GM18861 (cell line): Measurements from ENCODE around the gene ATP2B1.
"Not testable (repeated sequence)": the region's sequence is repeated elsewhere in the genome, so short reads cannot be mapped to it uniquely, and the experiment has no call there.

Experiments used
- ATAC-seq: cut with Tn5 transposase; IDR thresholded peaks from one replicate; pipeline ENCODE4 v1.9.1; 2021; ENCODE audit not compliant: unreplicated experiment

ATP2B1 gene

DNA sequence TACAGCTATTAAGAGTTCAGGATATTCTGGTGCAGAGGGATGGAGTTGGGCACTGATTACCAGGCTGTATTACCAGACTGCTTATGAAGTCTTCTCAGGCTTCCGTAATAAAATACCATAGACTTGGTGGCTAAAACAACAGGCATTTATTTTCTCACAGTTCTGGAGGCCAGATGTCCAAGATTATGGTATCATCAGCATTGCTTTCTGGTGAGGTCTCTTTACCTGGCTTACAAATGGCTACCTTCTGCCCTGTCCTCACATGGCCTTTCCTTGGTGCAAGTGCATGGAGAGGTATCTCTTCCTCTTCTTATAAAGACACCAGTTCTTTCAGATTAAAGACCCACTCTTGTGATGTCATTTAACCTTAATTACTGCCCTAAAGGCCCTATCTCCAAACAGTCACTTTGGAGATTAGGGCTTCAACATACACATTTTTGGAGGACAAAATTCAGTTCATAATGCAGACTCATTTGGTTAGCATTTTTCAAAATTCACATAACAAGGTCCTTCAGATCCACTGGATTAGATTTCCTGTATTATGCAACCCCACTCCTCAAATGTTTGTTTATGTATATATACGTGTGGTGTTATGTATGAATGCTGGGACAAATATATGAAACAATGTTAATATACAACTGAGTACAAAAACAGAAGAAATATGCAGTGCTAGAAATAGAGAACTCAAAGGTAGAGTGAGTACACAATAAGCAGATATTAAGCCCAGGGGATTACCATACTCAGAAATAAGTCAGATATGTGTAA lies 9.3 kb upstream of the ATP2B1 start:
- no peak for ATAC-seq

DNA sequence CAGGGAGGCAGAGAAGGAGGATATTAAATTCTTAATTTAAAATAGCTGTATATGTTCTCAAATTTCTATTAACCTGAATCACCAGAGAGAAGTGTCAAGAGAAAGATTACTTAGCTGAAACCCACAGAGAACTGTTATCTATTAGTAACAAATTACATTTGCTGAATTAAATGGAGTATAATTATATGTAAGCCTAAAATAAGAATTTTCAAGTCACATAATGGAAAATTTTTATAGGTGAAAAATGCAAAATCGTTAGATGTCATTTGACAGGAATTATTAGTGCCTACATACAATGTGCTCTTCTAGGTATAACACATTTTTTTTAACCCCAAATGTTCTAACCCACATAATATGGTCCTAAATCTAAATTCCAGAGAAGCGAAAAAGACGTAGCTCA lies 4.1 kb upstream of the ATP2B1 start:
- no peak for ATAC-seq

DNA sequence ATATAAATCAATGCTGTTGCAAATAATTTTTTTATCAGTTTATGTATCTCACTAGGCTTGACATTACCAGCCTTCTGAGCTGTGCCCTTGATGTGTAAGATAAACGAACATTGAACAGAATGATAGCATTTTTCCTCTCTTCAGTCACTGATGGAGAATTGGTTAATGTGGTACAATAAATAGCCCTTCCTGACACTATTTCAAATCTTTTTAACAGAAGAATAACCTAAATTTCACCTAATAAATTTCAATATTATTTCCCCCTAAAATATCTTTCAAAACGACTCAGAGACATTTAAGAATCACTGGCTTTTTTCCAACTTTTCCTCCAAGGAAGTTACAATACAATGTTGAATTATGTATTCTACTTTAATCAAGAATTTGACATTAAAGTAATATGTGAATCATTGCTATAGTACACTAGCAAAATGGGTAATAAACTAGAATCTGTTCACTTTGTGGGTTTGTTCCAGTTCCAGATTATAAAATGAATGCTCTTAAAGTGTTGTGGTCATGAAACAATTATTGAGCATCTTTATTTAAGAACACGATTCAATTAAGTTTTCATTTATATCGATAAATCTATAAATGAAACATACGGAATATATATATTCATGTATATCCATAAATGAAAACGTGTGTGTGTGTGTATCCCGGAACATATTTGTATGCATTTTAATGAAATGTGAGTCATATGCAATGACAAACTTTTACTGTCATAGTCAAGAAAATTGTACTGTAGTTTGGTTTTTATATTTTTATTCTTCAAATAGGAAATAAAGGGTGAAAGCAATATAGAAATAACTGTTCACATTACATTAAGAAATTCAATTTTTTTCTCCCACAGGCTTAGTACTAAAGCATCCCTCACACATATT lies 2.5 kb upstream of the ATP2B1 start:
- no peak for ATAC-seq

DNA sequence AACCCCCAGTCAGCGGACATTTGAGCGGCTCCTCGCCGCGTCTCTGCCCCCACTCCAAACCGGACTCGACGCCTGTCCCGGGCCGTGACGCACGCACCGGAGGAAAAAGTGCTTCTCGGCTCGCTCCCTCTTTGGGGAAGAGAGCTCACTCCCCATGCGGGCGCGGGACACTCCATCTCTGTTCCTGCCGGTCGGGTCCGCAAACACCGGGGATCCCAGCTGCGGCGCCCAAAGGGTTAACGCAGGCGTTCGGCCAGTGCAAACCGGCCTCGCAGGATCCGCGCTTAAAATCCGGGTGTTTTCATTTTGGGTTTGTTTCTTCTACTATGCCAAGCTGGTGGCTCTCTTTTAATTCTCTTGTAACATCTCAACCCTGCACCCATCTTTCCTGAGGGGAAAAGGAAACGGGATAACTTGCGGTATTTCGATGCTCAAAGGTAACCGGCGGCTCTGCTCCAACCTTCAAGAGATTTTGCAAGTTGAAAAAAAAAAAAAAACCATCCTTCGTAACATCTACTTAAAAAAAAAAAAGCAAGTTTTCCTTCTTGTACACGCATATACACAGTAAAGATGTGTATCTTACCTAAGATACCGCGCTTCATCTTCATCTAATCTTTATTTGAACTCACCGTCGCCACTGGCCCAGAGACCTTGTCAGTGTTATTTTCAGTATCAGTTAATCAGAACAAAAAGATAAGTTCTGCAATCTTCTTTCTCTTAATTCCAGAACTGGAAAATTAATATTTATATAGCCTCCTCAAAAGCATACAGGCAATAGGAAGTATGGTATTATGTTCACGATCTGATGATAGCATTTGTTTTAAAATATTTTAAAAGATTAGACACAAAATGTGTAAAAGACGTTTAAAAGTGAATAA lies 1.6 kb upstream of the ATP2B1 start:
- no peak for ATAC-seq

DNA sequence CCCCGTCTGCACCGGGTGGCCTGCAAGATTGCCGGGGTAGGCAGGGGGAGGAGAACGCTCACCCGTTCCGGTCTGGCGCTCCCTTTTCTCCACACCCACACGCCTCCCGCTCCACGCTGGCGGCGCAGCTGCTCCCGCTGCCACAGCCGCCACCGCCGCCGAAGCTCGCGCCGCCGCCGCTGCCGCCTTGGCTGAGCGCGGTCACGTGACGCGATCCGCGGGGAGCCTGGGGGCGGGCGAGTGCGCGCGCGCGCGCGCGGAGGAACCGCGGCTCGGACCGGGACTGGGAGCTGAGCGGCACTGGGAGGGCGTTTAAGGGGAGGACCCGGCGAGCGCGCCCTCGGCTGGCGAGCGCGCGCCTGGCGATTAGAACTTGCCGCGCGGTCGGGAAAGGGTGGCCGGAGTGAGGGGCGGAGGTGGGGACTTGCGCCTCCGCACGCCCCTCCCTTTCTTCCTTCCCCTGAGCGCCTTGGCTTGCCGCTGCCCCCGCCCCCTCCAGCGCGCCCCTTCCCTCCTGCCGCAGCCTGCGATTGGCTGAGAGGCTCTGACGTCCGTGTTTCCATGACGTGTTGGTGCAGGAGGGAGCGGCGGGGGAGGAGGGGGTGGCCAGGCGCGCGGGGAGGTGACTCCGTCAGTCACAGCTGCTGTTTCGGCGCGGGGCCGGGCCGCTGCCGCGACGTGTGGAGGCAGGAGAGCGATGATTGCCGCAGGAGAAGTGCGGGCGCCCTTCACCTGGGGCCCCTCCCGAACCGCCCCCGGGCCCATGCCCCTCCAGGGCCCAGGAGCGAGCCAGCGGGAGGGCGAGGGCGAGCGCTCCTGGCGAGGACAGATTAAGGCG lies 738 bp upstream of the ATP2B1 start:
- ATAC-seq = peak; percentile 40

DNA sequence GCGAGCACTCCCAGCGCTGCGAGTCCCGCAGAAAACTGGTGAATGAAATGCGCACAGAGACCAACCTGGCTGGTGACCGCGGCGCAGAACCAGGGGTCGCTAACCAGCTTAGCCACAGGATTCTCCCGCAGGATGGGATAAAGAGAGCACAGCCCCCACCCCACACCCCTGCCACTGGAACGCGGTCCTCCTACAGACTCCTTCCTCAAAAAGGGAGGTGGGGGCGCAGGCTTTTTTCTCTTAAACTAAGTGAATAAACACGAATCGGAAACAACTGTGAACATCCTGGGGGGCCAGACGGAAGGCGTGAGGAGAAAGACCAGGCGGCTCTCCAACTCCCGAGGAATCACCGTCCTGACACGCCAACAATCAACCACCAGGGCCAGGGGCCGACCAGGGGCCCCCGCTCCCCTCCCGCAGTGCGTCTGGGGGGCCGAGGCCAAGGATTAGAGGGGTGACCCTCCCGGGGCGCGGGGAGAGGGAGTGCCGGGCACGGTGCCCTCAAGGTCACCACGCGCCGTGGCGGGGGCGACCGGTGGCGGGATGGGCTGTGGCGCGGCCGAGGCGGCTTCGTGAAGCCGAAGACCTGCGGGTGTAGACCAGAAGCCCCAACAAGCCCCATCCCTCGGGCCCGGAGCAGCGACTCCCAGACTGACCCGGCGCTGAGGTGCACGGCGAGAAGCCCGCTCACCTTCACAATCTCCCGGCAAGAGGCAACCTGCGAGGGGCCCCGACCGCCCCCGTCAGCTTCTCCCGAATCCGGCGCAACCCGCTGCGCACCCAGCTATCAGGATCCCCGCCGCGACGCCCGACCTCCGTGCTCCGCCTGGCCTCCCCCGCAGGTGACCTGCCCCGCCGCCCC lies 704 bp downstream of the ATP2B1 start:
- ATAC-seq = no peak

DNA sequence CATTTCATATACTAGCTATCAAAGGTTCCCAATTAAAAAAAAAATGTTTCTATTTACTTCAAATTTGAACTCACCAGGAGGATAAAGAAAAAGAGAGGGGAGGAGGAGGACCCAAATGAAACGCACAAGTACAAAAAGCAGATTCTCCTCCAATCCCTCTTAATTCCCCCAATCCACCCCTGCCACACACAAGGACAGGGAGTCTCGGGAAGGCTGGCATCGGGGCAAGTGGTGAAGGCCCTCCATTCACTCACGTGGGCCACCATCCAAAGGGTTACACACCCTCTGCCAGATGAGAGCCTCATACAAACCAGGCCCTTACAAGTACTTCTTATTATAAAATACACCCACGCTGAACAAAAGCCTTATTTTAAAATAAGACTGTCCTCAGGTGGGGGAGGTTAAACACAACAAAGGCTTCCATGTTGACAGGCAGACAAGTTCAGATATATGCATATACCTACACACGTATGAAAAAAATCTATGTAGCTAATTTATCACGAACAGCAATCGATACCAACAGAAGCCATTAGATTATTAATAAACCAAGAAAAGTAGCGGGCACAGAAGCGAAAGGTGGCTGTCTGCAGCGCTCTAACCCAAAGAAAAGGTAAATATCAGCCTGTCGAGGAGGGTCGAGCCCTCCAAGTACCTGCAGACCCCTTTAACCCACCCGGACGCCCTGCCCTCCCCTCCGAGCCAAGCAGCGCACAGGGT lies 1.5 kb downstream of the ATP2B1 start:
- ATAC-seq = no peak

DNA sequence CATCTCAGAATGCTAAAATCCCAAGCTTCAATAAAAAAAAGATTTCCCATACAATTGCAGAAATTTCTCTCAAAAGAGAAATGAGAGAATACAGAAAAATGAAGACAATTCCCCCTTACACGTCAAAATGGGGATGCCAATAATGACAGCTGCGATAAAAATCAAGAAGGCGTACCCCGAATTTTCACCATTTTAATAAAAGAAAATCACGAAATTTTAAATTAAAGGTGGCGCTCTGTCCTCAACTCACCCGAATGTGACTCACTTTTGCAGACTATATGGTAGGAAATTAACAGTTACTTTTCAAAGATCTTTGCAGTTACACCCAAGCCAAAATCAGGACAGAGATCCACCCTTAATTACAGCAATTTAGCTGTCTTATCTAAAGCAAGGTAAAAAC lies 2.1 kb downstream of the ATP2B1 start:
- no peak for ATAC-seq

DNA sequence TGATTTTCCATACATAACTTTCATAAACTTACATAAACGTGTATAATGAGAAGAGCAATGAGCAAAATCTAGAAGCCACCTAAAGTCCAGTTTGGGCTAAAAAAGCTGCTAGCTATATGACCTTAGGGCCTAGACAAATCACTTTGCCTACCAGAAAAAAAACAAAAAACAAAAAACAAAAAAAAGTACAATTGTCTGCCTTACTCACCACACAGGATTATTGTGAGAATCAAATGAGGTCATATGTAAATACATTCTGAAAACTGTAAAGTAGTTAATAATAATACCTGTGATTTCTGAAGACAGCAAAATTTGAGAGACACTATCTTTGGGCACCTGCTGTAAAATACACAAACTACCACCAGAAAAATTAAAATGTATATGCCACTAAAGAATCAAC lies 4.2 kb downstream of the ATP2B1 start:
- ATAC-seq = no peak

DNA sequence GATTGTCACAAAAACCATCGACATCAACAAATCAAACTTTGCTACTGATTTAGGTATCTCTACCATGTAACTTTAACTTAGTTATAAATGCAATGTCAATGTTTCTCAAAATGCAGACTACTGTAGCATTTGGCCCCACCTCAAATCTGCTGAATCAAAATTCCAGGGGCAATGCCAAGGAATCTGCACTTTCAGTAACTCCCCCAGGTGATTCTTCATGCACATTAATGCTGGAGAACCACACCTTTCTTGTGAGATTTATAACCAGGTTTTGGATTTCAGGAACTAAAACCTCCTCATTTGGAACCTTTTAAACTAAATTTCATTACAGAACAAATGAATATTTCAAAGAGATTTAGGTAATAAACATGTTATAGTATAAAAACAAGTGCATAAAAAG lies 4.9 kb downstream of the ATP2B1 start:
- no peak for ATAC-seq

DNA sequence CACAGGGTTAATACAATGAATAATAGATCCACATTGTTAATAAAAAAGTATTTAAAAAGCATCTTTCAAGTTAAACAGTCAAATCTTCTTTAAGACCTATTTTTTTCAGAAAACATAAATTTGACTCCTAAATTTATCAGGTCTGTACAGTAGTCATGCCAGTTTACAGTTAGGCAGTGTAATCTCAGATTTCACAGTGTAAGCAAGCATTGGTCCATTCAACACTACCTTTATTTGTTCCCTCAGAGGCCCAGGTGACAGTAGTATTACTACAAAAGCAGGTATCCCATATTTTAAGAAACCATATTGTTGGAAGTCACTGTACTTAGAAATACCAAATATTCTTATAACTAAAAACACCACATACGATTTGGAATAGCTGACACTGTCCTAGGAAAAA lies 6.1 kb downstream of the ATP2B1 start:
- no peak for ATAC-seq

DNA sequence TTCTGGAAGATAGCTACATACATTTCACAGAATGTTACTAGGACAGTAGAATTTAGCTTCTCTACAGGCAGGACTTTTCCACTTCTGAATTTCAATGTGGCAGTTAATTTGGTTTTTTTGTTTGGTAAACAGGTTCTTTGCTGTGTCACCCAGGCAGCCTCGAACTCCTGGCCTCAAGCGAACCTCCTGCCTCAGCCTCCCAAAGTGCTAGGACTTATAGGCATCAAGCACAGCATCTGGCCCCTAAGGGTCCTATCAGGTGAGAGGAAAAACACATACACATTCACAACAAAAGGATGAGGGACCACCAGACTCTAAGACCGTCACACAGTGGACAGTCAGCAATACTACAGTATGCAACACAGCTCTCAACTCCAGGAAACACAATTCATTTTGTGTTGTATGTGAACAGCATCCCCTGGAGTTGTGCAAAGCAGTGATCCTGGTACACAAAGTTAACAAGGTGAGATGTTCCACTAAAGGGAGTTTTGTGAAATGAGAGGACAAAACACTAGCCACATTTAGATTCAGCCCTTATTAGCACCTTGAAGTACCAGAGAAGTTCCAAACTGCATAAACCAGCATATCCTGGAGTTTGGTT lies 6.9 kb downstream of the ATP2B1 start:
- no peak for ATAC-seq

DNA sequence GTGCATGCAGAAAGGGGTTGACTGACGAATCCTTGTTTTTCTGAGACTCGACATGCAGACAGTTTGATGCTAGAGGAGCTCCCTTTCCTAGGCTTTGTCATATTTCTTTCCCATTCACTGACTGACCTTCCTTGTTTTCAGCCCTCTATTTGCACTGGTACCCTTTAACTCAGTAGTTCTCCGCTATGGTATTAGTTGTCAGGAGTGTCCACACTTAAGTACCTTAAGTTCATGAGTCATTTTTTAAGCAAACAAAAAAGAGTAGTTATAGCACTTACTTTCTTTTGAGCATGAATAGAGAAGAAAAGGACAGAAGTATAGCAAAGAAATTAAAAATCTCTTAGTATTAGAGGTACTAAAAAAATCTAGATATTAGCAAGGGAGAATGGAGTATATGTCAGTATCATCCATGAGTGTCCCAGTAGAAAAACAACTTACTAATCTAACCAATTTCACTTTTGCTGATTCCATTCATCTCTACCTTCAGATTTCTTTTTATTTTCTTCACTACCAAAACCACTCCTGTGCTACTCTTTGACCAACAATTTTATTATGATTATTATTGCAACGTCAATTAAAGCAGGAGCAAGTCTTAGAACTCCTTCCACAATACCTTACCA lies 8.3 kb downstream of the ATP2B1 start:
- ATAC-seq = no peak

DNA sequence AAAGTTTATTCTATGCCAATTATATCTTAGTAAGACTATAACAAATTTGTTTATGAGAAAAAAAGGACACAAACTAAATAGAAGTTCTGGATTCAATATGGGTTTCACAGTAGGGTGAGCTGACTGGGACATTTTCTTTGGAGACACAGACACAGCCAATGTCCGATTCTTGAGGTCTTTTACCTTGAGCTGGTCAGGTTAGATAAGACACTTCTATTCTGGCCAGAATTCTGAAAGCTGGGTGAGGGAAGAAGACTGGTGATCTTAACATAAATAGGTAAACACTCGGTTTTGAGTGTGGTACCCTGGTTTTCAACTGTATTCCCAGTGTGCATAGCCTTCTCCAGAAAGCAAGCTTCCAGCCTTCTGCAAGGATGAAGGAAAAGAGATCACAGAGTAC lies 10.0 kb downstream of the ATP2B1 start:
- no peak for ATAC-seq

DNA sequence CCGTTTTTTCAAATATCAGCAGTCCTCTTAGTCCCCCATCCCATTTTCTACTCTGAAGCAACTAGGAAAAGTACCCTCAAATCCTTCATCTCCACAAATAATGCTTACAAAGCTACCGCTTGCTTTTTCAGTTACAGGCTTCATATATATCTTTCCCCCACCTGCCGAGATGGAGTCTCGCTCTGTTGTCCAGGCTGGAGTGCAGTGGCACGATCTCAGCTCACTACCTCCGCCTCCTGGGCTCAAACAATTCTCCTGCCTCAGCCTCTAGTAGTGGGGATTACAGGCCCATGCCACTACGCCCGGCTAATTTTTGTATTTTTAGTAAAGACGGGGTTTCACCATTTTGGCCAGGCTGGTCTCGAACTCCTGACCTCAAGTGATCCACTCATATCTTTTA lies 10.9 kb downstream of the ATP2B1 start:
- not testable (repeated sequence) for ATAC-seq

DNA sequence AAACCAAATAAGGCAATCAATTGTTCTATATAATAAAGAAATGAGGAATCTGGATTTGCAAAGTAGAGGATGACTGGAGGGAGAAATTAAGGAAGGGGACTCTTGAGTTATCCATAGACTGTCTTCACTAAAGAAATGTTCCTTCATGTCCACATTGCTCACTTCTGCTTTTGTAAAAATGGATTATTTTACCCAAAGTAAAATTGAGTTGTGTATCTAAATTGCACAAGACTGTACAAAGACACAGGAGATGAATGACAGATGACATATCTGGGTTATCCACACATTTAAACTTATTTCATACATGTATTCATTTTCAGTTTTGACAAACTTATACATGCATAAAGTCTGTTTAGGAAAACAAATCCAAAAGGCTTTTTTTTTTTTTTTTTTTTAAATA lies 11.3 kb downstream of the ATP2B1 start:
- no peak for ATAC-seq

DNA sequence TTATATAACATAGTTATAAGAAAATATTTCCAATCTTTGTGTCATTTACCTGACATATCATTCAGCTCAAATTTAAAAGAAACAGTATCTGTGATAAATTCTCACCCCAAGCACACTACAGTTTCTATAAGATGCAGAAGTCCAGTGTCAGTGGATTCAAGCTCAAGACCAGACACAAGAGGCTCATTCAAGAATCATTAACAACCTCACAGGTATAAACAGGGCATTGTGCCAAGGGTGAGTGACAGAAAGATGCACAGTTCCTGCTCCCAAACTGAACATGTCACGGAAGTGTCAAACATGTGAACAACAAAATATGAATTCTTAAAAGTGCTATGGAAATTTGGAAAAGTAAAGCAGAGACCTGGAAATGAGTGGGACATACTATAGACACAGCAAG lies 12.8 kb downstream of the ATP2B1 start:
- peak; percentile 55 for ATAC-seq

DNA sequence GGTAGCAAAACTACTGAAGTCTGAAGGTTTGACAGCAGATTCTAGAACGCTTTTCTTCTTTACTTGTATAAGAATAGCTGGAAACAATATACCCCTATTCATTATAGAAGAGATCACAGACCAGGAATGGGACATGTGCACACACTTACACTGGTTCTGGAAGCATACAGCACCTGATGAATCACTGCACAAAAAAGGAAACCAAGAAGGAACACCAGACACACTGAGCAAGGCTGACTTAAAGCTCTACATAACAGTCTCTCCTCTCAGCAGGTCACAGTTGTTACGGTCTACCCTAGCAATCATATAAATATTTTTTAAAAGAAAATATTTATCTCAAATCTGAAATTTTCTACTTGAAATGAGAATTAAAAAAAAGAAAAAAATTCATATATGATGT lies 13.5 kb downstream of the ATP2B1 start:
- no peak for ATAC-seq
